Measurements from ENCODE around the gene CYP27A1. TPM values are rescaled to one million over a fixed set of nuclear protein-coding genes. Genes with fewer than 3 reads are reported as not detected.

The CYP27A1 gene
- total RNA-seq, 3 donors from 2014 or later: 25.6 to 65.0 (median 28.8) TPM

DNA sequence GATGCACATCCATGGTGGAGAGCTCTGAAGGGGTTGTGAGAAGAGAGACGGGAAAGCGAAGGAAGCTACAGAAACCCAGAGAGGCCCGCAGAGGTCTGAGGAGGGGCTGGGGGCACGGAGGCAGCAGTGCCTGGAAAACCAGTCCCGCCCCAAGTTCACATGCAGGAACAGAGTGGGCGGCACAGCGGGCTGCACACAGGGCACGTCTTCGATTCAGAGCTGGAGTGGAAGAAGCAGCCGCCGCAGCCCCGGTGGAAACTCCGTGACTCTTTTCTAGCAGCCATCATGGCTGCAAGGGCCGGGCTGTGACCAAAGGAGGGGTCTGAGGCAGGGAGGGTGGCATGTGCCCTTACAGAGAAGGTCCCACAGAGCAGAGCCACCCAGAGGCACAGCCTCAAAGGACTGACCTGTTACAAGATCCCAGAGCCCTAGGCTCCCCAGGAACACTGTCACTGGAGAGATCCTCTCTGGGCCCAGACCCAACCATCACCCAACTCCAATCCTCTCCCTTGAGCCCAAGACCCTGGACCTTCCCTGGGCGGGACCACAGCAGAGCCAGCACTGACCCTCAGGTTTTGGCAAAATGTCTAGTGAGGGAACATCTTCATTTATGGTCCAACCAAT is 38.9 kb downstream of the CYP27A1 start:
- TF ChIP-seq POLR2AphosphoS5 (IDR thresholded peaks at IDR 0.05): no peak
- no peak for TF ChIP-seq CTCF (IDR thresholded peaks at IDR 0.05)
- TF ChIP-seq POLR2A (IDR thresholded peaks at IDR 0.05): no peak
- Histone ChIP-seq H3K36me3 (no peaks in the 10 kb centered on the region), H3K27me3 (no peaks in the 10 kb centered on the region), H3K4me1 (no peaks in the 10 kb centered on the region), H3K27ac (no peak overlapping the region), H3K9me3 (no peaks in the 10 kb centered on the region), H3K4me3 (no peak overlapping the region)
- DNase-seq (ENCODE audit: low spot score in 2 of 2): no peak
- intact Hi-C loops (cut with DNase I; ENCODE audit: low total_unique reads): no loop called here

DNA sequence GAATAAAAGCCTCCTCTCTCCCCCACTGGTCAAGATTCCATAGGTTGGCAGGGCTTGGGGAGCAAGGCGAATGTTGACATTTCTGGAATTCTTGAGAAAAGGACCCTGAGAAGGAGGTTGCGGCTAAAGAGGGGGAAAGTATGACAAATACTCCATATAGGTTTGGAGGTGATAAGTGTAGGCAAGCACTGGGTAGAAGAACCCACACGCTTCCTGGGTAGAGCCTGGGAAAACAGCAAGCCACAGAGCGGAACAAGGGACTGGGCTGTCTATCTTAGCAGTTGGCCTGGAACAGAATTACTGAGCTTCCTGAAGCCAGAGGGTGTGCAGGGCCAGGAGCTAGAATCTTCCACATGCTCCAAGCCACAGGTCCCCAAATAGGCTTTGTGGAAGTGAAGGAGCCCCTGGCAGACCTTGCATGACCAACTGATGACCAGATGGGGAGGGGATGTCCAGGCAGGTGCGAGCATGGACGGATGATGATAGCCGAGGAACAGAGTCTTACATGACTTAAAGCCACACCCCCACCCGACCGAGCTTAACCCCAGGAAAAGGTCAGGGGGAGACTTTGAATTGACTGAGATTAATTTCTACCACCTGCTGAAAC is 39.8 kb downstream of the CYP27A1 start:
- no peak overlapping the region for H3K27ac ChIP-seq
- TF ChIP-seq POLR2A (IDR thresholded peaks at IDR 0.05): no peak
- no peaks in the 10 kb centered on the region for H3K9me3 ChIP-seq
- H3K4me1 ChIP-seq: no peaks in the 10 kb centered on the region
- no peak for DNase-seq (ENCODE audit: low spot score in 2 of 2)
- no peaks in the 10 kb centered on the region for H3K36me3 ChIP-seq
- H3K4me3 ChIP-seq: no peak overlapping the region
- intact Hi-C loops (cut with DNase I; ENCODE audit: low total_unique reads): no loop called here
- H3K27me3 ChIP-seq: no peaks in the 10 kb centered on the region

- intact Hi-C loops (cut with DNase I; ENCODE audit: low total_unique reads): no loop called here
- no peak overlapping the region for H3K4me3 ChIP-seq
- no peak overlapping the region for H3K27ac ChIP-seq
- H3K36me3 ChIP-seq: no peaks in the 10 kb centered on the region
- H3K9me3 ChIP-seq: no peaks in the 10 kb centered on the region
- no peaks in the 10 kb centered on the region for H3K4me1 ChIP-seq
- TF ChIP-seq CTCF (IDR thresholded peaks at IDR 0.05) (no peak), POLR2AphosphoS5 (IDR thresholded peaks at IDR 0.05) (no peak), POLR2A (IDR thresholded peaks at IDR 0.05) (no peak)
- DNase-seq (ENCODE audit: low spot score in 2 of 2): no peak
- H3K27me3 ChIP-seq: no peaks in the 10 kb centered on the region
These were observed 40.7 kb downstream of the CYP27A1 start for GRCh38 chr2:218822622-218823021.

GRCh38 chr2:218823196-218823855 is 41.4 kb downstream of the CYP27A1 start:
- no peak for DNase-seq (ENCODE audit: low spot score in 2 of 2)
- no peak overlapping the region for H3K4me3 ChIP-seq
- H3K36me3 ChIP-seq: no peaks in the 10 kb centered on the region
- H3K27ac ChIP-seq: no peak overlapping the region
- H3K27me3 ChIP-seq: no peaks in the 10 kb centered on the region
- H3K4me1 ChIP-seq: no peaks in the 10 kb centered on the region
- TF ChIP-seq CTCF (IDR thresholded peaks at IDR 0.05): no peak
- TF ChIP-seq POLR2AphosphoS5 (IDR thresholded peaks at IDR 0.05): no peak
- no peak for TF ChIP-seq POLR2A (IDR thresholded peaks at IDR 0.05)
- intact Hi-C loops (cut with DNase I; ENCODE audit: low total_unique reads): no loop called here
- no peaks in the 10 kb centered on the region for H3K9me3 ChIP-seq

DNA sequence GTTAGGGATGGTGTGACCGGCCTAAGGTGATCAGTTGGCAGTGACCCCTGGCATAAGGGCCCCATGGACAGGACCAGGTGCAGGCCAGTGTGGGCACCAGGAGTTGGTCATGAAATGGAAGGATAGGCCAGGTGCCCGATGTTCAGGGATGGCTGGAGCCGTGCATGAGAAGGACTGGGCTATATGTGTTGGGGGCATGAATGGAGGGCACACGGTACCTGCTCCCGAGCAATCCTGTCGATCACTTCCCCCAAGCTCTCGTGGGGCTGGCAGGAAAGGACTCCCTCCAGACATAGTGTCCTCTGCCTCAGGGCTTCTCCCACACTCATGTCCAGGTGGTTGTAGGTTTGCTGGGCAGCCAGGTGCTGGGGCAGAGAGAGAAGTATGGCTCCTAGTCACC is 42.1 kb downstream of the CYP27A1 start:
- Histone ChIP-seq H3K27me3 (no peaks in the 10 kb centered on the region), H3K4me1 (no peaks in the 10 kb centered on the region), H3K9me3 (no peaks in the 10 kb centered on the region), H3K27ac (no peak overlapping the region), H3K36me3 (no peaks in the 10 kb centered on the region), H3K4me3 (no peak overlapping the region)
- TF ChIP-seq POLR2A (IDR thresholded peaks at IDR 0.05) (no peak), CTCF (IDR thresholded peaks at IDR 0.05) (no peak), POLR2AphosphoS5 (IDR thresholded peaks at IDR 0.05) (no peak)
- intact Hi-C loops (cut with DNase I; ENCODE audit: low total_unique reads): no loop called here
- DNase-seq (ENCODE audit: low spot score in 2 of 2): no peak
